BLaER1 treated with 17β-estradiol and CSF1 and Interleukin-3, amounts not matched to agents 10 nM and 100 nM (cell line): ENCODE data around the gene PTPRN.
A peak's percentile ranks its signal among the peaks of the same experiment; 100 is the strongest.
"Not testable (repeated sequence)": the region's sequence is repeated elsewhere in the genome, so short reads cannot be mapped to it uniquely, and the experiment has no call there.

Experiments used
- H3K27ac ChIP-seq, 11 experiments: shearing (Covaris generic); formaldehyde crosslinking; 2 replicates each; pipeline ENCODE4 v1.8.1; 2022
- H3K27me3 ChIP-seq, 11 experiments: shearing (Covaris generic); formaldehyde crosslinking; 2 replicates each; pipeline ENCODE4 v1.8.1; 2022
- H3K36me3 ChIP-seq, 11 experiments: shearing (Covaris generic); formaldehyde crosslinking; 2 replicates each; pipeline ENCODE4 v1.8.1; 2022
- H3K4me1 ChIP-seq, 10 experiments: shearing (Covaris generic); formaldehyde crosslinking; 2 replicates each; pipeline ENCODE4 v1.8.1; 2022
- H3K4me2 ChIP-seq, 11 experiments: shearing (Covaris generic); formaldehyde crosslinking; 2 replicates each; pipeline ENCODE4 v1.8.1; 2022
- H3K4me3 ChIP-seq, 10 experiments: shearing (Covaris generic); formaldehyde crosslinking; 2 replicates each; pipeline ENCODE4 v1.8.1; 2022
- H3K9ac ChIP-seq, 11 experiments: shearing (Covaris generic); formaldehyde crosslinking; 2 replicates each; pipeline ENCODE4 v1.8.1; 2022
- H3K9me3 ChIP-seq, 11 experiments: shearing (Covaris generic); formaldehyde crosslinking; replicated peaks in 1 of 11; 2 replicates each; pipeline ENCODE4 v1.8.1; 2022
- H4K20me1 ChIP-seq, 11 experiments: shearing (Covaris generic); formaldehyde crosslinking; 2 replicates each; pipeline ENCODE4 v1.8.1; 2022
- Cebpa-rat ChIP-seq, 11 experiments: shearing (Covaris generic); IDR thresholded peaks; 2 replicates each; pipeline ENCODE4 v1.8.1; 2022

The PTPRN gene

DNA sequence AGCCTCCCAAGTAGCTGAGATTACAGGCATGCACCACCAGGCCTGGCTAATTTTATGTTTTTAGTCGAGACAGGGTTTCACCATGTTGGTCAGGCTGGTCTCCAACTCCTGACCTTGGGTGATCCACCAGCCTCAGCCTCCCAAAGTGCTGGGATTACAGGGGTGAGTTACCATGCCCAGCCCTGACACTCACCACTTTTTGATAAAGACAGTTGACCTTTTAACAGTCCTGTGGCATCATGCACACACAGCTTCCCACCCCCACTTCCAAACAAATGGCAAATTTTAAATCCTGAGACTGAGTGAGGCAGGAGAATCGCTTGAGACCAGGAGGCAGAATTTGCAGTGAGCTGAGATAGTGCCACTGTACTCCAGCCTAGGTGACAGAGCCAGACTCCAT, 36.2 kb downstream of the PTPRN start:
- no peaks in the 10 kb centered on the region for H3K36me3 ChIP-seq
- H3K9ac ChIP-seq: no peak overlapping the region
- H4K20me1 ChIP-seq: no peaks in the 10 kb centered on the region; a peak in 2 of 22 replicates
- H3K9me3 ChIP-seq: no peaks in the 10 kb centered on the region
- H3K4me1 ChIP-seq: peaks cover 3 to 8% (median 7%) of the 10 kb centered on the region in 10 experiments
- H3K4me2 ChIP-seq: no peak overlapping the region
- no peak overlapping the region for H3K4me3 ChIP-seq
- no peak overlapping the region for H3K27ac ChIP-seq
- no peaks in the 10 kb centered on the region for H3K27me3 ChIP-seq
- TF ChIP-seq Cebpa-rat (IDR thresholded peaks at IDR 0.05): no peak

DNA sequence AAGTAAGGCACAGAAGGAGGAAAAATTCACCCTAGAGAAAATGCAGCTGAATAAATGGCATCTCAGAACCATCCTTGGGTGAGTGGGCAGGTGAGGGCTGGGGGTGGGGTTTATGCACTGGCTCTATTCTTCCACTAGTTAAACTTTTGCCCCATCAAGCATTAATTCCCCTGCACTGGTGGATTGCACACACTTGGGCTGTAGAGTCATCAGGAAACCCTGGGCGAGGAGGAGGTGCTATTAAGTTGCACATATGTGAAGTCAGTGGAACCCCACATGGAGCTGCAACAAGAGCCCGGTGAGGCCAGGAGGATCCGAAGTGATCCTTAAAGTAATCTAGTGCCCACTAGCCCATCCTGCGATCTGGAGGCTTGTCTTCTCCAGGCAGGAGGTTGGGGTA, 36.8 kb downstream of the PTPRN start:
- Histone ChIP-seq H3K27ac (no peak overlapping the region), H4K20me1 (no peaks in the 10 kb centered on the region; a peak in 2 of 22 replicates), H3K9ac (no peak overlapping the region), H3K36me3 (no peaks in the 10 kb centered on the region), H3K9me3 (no peaks in the 10 kb centered on the region), H3K4me2 (no peak overlapping the region), H3K4me1 (peaks cover 0 to 2% (median under 1%) of the 10 kb centered on the region in 10 experiments; a peak in 8 of 20 replicates), H3K27me3 (no peaks in the 10 kb centered on the region), H3K4me3 (no peak overlapping the region)
- TF ChIP-seq Cebpa-rat (IDR thresholded peaks at IDR 0.05): no peak

DNA sequence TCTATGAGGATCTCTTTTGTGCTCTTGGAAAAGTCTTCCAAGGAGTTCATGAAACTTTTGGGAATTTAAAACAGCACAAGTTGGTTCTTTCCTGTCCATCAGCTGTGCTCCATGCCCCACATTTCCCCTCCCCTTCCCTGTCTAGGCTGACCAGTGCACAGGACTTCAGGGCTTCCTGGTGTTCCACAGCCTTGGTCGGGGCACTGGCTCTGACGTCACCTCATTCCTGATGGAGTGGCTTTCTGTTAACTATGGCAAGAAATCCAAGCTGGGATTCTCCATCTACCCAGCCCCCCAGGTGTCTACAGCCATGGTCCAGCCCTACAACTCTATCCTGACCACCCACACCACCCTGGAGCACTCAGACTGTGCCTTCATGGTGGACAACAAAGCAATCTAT, 38.2 kb downstream of the PTPRN start:
- H3K4me1 ChIP-seq: peaks cover 0 to 8% (median 0%) of the 10 kb centered on the region in 10 experiments; a peak in 4 of 20 replicates
- H3K9me3 ChIP-seq: no peaks in the 10 kb centered on the region
- H3K27ac ChIP-seq: no peak overlapping the region
- H4K20me1 ChIP-seq: no peaks in the 10 kb centered on the region; a peak in 2 of 22 replicates
- no peak overlapping the region for H3K4me2 ChIP-seq
- H3K27me3 ChIP-seq: no peaks in the 10 kb centered on the region
- no peak overlapping the region for H3K4me3 ChIP-seq
- TF ChIP-seq Cebpa-rat (IDR thresholded peaks at IDR 0.05): no peak
- H3K9ac ChIP-seq: no peak overlapping the region
- no peaks in the 10 kb centered on the region for H3K36me3 ChIP-seq

DNA sequence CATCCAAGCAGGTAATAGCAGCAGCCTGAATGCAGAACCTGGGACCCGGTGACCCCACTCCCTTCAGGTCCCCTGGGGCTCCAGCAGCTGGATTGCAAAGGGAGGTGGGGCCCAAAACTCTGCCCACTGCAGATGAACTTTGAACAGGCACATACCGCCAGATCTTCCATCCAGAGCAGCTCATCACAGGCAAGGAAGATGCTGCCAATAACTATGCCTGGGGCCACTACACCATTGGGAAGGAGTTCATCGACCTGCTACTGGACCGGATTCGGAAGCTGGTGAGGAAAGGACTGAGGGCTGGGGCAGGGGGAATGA, 39.2 kb downstream of the PTPRN start:
- Histone ChIP-seq H3K4me1 (peaks cover 0 to 8% (median 0%) of the 10 kb centered on the region in 10 experiments; a peak in 4 of 20 replicates), H3K4me2 (no peak overlapping the region)

DNA sequence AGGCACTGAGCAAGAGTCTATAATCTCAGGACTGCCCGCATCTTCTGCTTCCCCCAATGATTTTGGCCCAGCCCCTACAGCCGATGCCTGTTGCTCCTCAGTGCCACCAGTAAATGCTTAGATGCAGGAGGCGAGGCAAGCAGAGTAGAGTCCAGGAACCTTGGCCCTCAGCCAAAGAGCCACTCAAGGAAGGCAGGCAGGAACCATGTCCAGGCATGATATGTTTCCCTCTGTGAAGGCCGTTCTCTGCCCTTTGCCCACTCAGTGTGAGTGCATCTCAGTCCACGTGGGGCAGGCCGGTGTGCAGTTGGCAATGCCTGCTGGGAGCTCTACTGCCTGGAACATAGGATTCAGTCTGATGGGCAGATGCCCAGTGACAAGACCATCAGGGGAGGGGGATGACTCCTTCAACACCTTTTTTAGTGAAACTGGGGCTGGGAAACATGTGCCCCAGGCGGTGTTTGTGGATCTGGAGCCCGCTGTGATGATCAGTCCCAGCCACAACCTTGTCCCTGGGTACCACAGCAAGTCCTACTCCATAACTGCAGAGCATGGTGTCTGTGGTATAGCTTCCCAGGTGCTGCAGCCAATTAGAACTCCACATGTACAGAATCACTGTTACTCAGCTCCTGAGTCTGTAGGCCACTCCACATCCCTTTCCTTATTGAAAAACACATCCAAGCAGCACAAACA, 39.7 kb downstream of the PTPRN start:
- no peak overlapping the region for H3K27ac ChIP-seq
- H3K9me3 ChIP-seq: no peaks in the 10 kb centered on the region
- H3K4me3 ChIP-seq: no peak overlapping the region
- no peaks in the 10 kb centered on the region for H3K27me3 ChIP-seq
- no peak overlapping the region for H3K9ac ChIP-seq
- H3K36me3 ChIP-seq: no peaks in the 10 kb centered on the region
- H3K4me1 ChIP-seq: peaks cover 0 to 8% (median 0%) of the 10 kb centered on the region in 10 experiments; a peak in 4 of 20 replicates
- H3K4me2 ChIP-seq: no peak overlapping the region
- no peaks in the 10 kb centered on the region; a peak in 2 of 22 replicates for H4K20me1 ChIP-seq
- TF ChIP-seq Cebpa-rat (IDR thresholded peaks at IDR 0.05): no peak

More for the DNA sequence above, 39.2 kb downstream of the PTPRN start:
- Histone ChIP-seq H3K27me3 (no peaks in the 10 kb centered on the region), H3K36me3 (no peaks in the 10 kb centered on the region), H3K4me3 (no peak overlapping the region), H3K27ac (no peak overlapping the region), H3K9ac (no peak overlapping the region), H3K9me3 (no peaks in the 10 kb centered on the region), H4K20me1 (no peaks in the 10 kb centered on the region; a peak in 2 of 22 replicates)
- no peak for TF ChIP-seq Cebpa-rat (IDR thresholded peaks at IDR 0.05)

DNA sequence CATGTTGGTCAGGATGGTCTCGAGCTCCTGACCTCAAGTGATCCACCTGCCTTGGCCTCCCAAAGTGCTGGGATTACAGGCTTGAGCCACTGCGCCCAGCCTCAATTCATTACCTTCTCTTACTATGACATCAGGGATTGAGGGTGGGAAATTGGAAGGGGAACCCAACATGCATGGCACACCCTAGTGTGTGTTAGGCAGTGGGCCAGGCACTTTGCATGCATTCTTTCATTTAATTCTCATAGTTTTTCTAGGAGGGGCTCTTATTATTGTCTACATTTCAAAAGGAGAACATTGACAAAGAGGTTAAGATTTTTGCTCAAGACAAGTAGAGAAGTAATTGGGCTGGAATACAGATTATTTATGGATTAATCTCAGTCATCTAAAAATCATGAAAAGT, 40.9 kb downstream of the PTPRN start:
- H3K9me3 ChIP-seq: no peaks in the 10 kb centered on the region
- no peak overlapping the region for H3K4me3 ChIP-seq
- no peak overlapping the region for H3K9ac ChIP-seq
- no peak overlapping the region for H3K4me2 ChIP-seq
- no peak overlapping the region for H3K27ac ChIP-seq
- H3K4me1 ChIP-seq: peaks cover 0 to 8% (median 0%) of the 10 kb centered on the region in 10 experiments; a peak in 4 of 20 replicates
- H3K36me3 ChIP-seq: no peaks in the 10 kb centered on the region
- H3K27me3 ChIP-seq: no peaks in the 10 kb centered on the region
- no peak for TF ChIP-seq Cebpa-rat (IDR thresholded peaks at IDR 0.05)
- H4K20me1 ChIP-seq: no peaks in the 10 kb centered on the region; a peak in 1 of 22 replicates

DNA sequence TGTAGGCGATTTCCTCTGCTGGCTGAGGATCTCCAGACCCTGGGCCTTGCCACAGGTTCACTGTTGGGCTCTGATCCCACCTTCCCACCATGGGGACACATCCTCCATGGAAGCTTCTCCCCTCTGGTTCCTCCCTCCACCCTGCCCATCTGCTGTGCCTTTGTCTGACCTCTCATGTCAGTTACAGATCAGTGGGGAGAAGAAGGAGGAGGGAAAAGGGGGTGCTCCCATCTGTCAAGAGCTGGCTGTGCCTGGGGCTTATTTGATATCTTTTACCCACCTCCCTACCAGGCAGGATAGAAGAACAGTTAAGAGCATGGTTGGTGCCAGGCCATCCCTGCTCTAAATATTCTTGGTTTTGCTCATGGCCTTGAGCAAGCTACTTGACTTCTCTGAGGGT, 42.3 kb downstream of the PTPRN start:
- H3K4me3 ChIP-seq: no peak overlapping the region
- no peak for TF ChIP-seq Cebpa-rat (IDR thresholded peaks at IDR 0.05)
- H3K4me2 ChIP-seq: peak overlapping the region in 1 of 11 experiments; percentile 5; a peak in 1 of 22 replicates
- H3K4me1 ChIP-seq: peaks cover 0 to 8% (median 2%) of the 10 kb centered on the region in 10 experiments; a peak in 8 of 20 replicates
- H3K36me3 ChIP-seq: no peaks in the 10 kb centered on the region
- H3K9ac ChIP-seq: no peak overlapping the region
- H3K27ac ChIP-seq: no peak overlapping the region
- H3K9me3 ChIP-seq: no peaks in the 10 kb centered on the region
- H4K20me1 ChIP-seq: no peaks in the 10 kb centered on the region; a peak in 1 of 22 replicates
- no peaks in the 10 kb centered on the region for H3K27me3 ChIP-seq

DNA sequence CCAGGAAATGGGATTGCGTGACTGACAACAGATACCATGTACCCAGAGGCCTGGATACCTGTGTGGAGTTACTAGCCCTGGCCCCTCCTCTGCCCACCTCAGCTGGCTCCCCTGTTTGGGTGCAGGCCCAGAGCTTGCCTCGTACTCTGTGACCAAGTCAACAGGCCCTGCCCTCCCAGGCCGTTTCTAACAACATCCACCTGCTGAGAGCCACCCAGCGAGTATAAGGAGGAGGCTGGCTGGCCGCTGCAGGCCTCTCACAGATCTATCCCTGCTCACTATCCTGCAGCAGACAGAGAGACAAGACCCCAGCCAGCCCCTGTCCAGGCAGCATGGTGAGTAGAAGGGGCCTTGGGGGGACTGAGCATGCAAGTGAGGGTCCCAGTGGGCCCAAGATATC, 43.0 kb downstream of the PTPRN start:
- Histone ChIP-seq H3K4me1 (peaks cover 2 to 14% (median 9%) of the 10 kb centered on the region in 10 experiments), H3K27ac (no peak overlapping the region), H3K4me3 (no peak overlapping the region), H3K4me2 (0 out of 22 replicates have a peak overlapping the region, but pooled peaks of 1 of the 11 experiments have one; percentile 5), H3K9me3 (no peaks in the 10 kb centered on the region), H3K27me3 (no peaks in the 10 kb centered on the region), H4K20me1 (no peaks in the 10 kb centered on the region; a peak in 1 of 22 replicates), H3K36me3 (no peaks in the 10 kb centered on the region), H3K9ac (no peak overlapping the region)
- no peak for TF ChIP-seq Cebpa-rat (IDR thresholded peaks at IDR 0.05)

DNA sequence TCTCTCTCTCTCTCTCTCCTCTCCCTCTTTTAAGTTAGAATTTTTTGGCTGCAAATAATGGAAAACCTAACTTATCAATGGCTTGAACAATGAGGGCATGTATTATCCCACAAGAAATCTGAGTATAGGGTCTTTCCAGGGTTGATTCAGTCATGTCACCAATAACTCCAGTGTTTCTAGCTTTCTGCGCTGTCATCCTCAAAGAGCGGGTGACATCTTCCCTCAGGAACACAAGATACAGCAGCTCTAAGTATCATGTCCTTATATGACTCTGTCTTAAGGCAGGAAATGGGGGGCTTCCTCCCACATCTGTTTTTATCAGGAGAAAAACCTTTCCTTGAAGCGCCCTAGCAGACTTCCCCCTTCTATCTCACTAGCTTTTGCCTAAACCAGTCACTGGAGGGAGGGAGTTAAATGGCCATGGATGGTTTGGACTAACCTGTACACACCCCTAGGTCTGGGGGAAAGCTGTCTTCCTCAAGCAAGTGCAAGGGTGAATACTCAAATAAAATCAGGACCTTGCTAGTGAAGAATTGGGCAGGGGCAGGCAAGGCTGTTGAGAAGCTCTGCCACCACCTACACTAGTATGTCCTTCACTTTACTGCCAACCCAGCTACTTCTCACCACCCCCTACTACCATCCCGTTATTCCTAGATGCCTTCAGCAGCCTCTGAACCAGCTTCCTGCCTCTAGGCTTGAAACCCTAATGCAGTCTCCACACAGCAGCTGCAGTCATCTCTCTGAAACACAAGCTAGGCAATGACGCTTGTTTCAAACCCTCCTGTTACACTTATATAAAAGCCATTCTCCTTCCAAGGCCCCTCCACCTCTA, 48.0 kb downstream of the PTPRN start:
- Histone ChIP-seq H3K4me3 (no peak overlapping the region), H3K4me1 (peaks cover 7 to 18% (median 14%) of the 10 kb centered on the region in 10 experiments), H3K9ac (no peak overlapping the region; a peak in 1 of 22 replicates), H4K20me1 (no peaks in the 10 kb centered on the region), H3K9me3 (no peaks in the 10 kb centered on the region), H3K27me3 (no peaks in the 10 kb centered on the region), H3K27ac (no peak overlapping the region), H3K4me2 (peak overlapping the region; percentile 18 to 77 (median 67); a peak in 21 of 22 replicates), H3K36me3 (no peaks in the 10 kb centered on the region)
- no peak for TF ChIP-seq Cebpa-rat (IDR thresholded peaks at IDR 0.05)

DNA sequence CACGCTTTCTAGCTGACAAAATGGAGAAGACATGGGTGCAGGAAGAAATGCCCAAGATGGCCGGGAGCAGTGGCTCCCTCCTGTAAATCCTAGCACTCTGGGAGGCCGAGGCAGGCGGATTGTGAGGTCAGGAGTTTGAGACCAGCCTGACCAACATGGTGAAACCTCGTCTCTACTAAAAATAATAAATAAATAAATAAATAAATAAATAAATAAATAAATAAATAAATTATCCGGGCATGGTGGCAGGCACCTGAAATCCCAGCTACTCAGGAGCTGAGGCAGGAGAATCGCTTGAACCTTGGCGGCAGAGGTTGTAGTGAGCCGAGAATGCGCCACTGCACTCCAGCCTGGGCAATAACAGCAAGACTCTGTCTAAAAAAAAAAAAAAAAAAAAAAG, 50.3 kb downstream of the PTPRN start:
- H3K4me1 ChIP-seq: peaks cover 18 to 37% (median 31%) of the 10 kb centered on the region in 10 experiments
- not testable (repeated sequence) for H3K9ac ChIP-seq, H3K4me2 ChIP-seq, H4K20me1 ChIP-seq, H3K9me3 ChIP-seq, H3K27ac ChIP-seq, H3K4me3 ChIP-seq, H3K27me3 ChIP-seq, H3K36me3 ChIP-seq
